Measurements from ENCODE around the gene ADAMTS17. TPM values are rescaled to one million over a fixed set of nuclear protein-coding genes. Genes with fewer than 3 reads are reported as not detected.

The ADAMTS17 gene
- total RNA-seq, 1 donor from 2014 or later: 6.2 TPM

DNA sequence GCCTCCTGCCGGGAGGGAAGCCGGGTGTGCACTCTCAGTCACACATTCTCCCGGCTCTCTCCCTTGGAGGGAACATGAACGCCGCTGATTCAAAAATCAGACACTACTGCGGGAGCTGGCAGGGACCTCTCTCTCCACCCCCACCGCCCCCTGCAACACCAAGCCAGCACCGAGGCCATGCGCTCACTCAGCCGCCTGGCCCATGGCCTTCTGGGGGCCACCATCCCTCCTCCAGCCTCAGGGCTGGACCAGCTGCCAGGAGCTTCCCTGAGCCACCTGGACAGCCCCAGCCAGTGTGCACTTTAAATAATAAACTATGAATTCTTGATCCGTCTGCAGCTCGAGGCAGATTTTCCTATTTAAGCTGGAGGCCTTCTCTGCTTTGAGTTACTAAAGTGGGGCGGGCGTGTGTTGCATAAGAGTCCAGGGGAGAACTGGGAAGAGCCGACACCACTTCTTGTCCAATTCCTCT, 30.6 kb downstream of the ADAMTS17 start:
- Histone ChIP-seq H3K9me3 (no peaks in the 10 kb centered on the region), H3K36me3 (no peaks in the 10 kb centered on the region), H3K4me1 (no peaks in the 10 kb centered on the region), H3K4me3 (no peak overlapping the region), H3K27ac (no peak overlapping the region), H3K27me3 (no peaks in the 10 kb centered on the region)
- intact Hi-C loops (cut with DNase I): no loop called here
- TF ChIP-seq CTCF (IDR thresholded peaks at IDR 0.05): no peak
- ATAC-seq: peak; percentile 55
- DNase-seq: no peak

GRCh38 chr15:100310513-100311153, 31.1 kb downstream of the ADAMTS17 start:
- Histone ChIP-seq H3K9me3 (no peaks in the 10 kb centered on the region), H3K36me3 (no peaks in the 10 kb centered on the region), H3K4me1 (no peaks in the 10 kb centered on the region), H3K4me3 (no peak overlapping the region), H3K27me3 (no peaks in the 10 kb centered on the region), H3K27ac (peak overlapping the region; percentile 51)
- intact Hi-C loops (cut with DNase I): no loop called here
- DNase-seq (no peak), ATAC-seq (no peak)
- no peak for TF ChIP-seq CTCF (IDR thresholded peaks at IDR 0.05)

- no peak for ATAC-seq
- Histone ChIP-seq H3K4me3 (no peak overlapping the region), H3K27me3 (no peaks in the 10 kb centered on the region), H3K27ac (peak overlapping the region; percentile 51), H3K9me3 (no peaks in the 10 kb centered on the region), H3K4me1 (no peaks in the 10 kb centered on the region), H3K36me3 (no peaks in the 10 kb centered on the region)
- no peak for TF ChIP-seq CTCF (IDR thresholded peaks at IDR 0.05)
- DNase-seq: no peak
- intact Hi-C loops (cut with DNase I): no loop called here
Observed at GRCh38 chr15:100310041-100310405, 31.8 kb downstream of the ADAMTS17 start.

DNA sequence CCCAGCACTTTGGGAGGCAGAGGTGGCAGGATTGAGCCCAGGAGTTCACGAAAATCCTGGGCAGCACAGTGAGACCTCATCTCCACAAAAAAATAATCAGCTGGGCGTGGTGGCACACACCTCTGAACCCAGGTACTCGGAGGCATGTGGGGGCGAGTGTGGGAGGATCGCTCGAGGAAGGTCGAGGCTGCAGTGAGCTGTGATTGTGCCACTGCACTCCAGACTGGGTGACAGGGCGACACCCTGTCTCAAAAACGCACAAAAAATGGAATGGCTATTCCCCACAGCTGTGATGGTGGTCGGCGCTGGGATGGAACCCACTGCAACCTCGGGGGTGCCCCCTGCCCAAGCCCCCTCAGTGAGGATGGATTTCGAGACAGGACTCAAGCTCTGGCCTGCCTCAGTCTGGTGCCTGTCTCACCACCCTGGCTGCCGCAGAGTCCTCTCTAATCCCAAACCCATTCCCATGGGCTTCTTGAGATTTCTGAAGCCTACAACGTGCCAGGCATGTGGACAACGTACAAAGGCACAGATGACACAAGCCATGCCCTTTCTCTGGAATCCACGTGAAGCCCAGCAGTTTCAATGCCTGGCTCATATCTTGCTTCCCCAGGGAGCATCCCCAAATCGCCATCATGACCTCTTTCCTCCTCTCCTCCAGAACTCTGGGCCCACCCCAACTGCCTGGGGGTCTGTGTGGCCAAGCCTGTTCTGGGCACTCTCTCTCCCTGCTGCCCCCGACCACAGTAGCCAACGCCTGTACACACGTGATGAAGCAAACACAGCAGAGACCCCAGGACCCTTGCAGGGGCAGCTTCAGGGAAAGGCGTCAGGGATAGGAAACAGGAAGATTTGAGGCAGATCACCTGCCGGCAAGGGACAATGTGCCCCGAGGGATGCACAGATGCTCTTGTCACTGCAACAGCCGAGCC, 32.4 kb downstream of the ADAMTS17 start:
- Histone ChIP-seq H3K9me3 (no peaks in the 10 kb centered on the region), H3K27me3 (no peaks in the 10 kb centered on the region), H3K36me3 (no peaks in the 10 kb centered on the region), H3K27ac (no peak overlapping the region), H3K4me1 (no peaks in the 10 kb centered on the region), H3K4me3 (no peak overlapping the region)
- intact Hi-C loops (cut with DNase I): no loop called here
- no peak for DNase-seq
- TF ChIP-seq CTCF (IDR thresholded peaks at IDR 0.05): no peak
- no peak for ATAC-seq

- no peaks in the 10 kb centered on the region for H3K4me1 ChIP-seq
- H3K36me3 ChIP-seq: no peaks in the 10 kb centered on the region
- TF ChIP-seq CTCF (IDR thresholded peaks at IDR 0.05): no peak
- DNase-seq: no peak
- no peaks in the 10 kb centered on the region for H3K27me3 ChIP-seq
- no peak for ATAC-seq
- intact Hi-C loops (cut with DNase I): no loop called here
- H3K9me3 ChIP-seq: no peaks in the 10 kb centered on the region
- no peak overlapping the region for H3K27ac ChIP-seq
- no peak overlapping the region for H3K4me3 ChIP-seq
Observed at GRCh38 chr15:100308608-100309007, 33.2 kb downstream of the ADAMTS17 start.
